Measurements from ENCODE around the gene GRB7.
"Not testable (repeated sequence)": the region's sequence is repeated elsewhere in the genome, so short reads cannot be mapped to it uniquely, and the experiment has no call there.

GRB7 gene

GRCh38 chr17:39709319-39709997, 28.3 kb upstream of the GRB7 start:
- DNase-seq (ENCODE audit: low read depth in 1 of 2, low spot score in 1 of 2): no peak

DNA sequence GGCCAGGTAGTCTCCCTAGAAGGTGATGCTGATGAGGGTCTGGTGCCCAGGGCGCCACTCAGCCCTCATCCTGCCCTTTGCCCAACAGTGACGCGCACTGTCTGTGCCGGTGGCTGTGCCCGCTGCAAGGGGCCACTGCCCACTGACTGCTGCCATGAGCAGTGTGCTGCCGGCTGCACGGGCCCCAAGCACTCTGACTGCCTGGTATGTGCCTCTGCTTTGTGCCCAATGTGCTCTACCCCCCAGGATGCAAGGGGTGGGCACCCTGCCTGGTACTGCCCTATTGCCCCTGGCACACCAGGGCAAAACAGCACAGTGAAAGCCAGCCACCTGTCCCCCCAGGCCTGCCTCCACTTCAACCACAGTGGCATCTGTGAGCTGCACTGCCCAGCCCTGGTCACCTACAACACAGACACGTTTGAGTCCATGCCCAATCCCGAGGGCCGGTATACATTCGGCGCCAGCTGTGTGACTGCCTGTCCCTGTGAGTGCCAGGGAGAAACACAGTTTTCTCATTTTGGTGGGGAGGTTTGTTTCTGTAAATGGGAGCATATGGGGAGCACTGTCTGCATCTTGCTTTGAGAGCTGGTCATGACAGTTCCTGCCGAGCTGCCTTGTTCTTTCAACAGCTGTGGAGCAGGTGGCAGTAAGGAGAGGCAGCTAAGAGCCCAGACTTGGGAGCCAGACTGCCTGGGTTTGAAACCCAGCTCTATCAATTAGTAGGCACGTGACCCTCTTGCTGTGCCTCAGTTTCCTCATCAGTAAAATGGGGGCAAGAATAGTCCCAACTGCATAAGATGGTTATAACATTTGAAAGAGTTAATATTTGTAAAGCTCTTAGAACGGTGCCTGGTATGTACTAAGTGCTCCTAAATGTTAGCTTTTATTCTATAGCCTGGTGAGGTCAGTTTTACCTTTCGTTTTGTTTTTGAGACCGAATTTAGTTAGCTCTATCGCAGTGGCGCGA, 27.5 kb upstream of the GRB7 start:
- DNase-seq (ENCODE audit: low read depth in 1 of 2, low spot score in 1 of 2): no peak

GRCh38 chr17:39711071-39711470, 26.7 kb upstream of the GRB7 start:
- not testable (repeated sequence) for DNase-seq (ENCODE audit: low read depth in 1 of 2, low spot score in 1 of 2)

- DNase-seq (ENCODE audit: low read depth in 1 of 2, low spot score in 1 of 2): no peak
Observed at GRCh38 chr17:39711851-39712250, 25.9 kb upstream of the GRB7 start.

DNA sequence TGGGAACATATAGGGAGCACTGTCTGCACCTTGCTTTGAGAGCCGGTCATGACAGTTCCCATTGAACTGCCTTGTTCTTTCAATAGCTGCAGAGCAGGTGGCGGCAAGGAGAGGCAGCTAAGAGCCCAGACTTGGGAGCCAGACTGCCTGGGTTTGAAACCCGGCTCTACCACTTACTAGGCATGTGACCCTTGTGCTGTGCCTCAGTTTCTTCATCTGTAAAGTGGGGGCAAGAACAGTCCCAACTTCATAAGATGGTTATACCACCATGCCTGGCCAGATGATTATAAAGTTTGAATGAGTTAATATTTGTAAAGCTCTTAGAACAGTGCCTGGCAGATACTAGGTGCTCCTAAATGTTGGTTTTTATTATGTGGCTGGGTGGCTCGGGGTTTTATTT, 23.5 kb upstream of the GRB7 start:
- no peak for DNase-seq (ENCODE audit: low read depth in 1 of 2, low spot score in 1 of 2)

- DNase-seq (ENCODE audit: low read depth in 1 of 2, low spot score in 1 of 2): no peak
Observed at GRCh38 chr17:39715375-39716072, 22.2 kb upstream of the GRB7 start.

- no peak for DNase-seq (ENCODE audit: low read depth in 1 of 2, low spot score in 1 of 2)
Observed at GRCh38 chr17:39716073-39716818, 21.5 kb upstream of the GRB7 start.

GRCh38 chr17:39716879-39717536, 20.7 kb upstream of the GRB7 start:
- no peak for DNase-seq (ENCODE audit: low read depth in 1 of 2, low spot score in 1 of 2)

GRCh38 chr17:39717660-39718059, 20.1 kb upstream of the GRB7 start:
- DNase-seq (ENCODE audit: low read depth in 1 of 2, low spot score in 1 of 2): no peak

- DNase-seq (ENCODE audit: low read depth in 1 of 2, low spot score in 1 of 2): no peak
Observed at GRCh38 chr17:39719563-39720355, 18.0 kb upstream of the GRB7 start.

- DNase-seq (ENCODE audit: low read depth in 1 of 2, low spot score in 1 of 2): no peak
Observed at GRCh38 chr17:39722104-39722503, 15.6 kb upstream of the GRB7 start.

GRCh38 chr17:39722965-39723848, 14.5 kb upstream of the GRB7 start:
- no peak for DNase-seq (ENCODE audit: low read depth in 1 of 2, low spot score in 1 of 2)

DNA sequence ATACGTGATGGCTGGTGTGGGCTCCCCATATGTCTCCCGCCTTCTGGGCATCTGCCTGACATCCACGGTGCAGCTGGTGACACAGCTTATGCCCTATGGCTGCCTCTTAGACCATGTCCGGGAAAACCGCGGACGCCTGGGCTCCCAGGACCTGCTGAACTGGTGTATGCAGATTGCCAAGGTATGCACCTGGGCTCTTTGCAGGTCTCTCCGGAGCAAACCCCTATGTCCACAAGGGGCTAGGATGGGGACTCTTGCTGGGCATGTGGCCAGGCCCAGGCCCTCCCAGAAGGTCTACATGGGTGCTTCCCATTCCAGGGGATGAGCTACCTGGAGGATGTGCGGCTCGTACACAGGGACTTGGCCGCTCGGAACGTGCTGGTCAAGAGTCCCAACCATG, 13.0 kb upstream of the GRB7 start:
- no peak for DNase-seq (ENCODE audit: low read depth in 1 of 2, low spot score in 1 of 2)

DNA sequence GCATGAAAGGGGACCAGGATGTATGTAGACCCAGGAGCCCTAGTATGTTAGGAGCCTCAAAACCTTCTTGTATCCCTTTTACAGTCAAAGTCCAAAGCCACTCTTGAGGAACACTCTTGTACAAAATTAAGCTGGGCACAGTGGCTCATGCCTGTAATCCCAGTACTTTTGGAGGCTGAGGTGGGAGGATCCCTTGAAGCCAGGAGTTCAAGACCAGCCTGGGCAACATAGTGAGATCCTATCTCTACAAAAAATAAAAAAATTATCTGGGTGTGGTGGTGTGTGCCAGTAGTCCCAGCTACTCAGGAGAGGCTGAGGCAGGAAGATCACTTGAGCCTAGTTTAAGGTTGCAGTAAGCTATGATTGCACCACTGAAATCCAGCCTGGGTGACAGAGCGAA, 11.8 kb upstream of the GRB7 start:
- DNase-seq (ENCODE audit: low read depth in 1 of 2, low spot score in 1 of 2): not testable (repeated sequence)

DNA sequence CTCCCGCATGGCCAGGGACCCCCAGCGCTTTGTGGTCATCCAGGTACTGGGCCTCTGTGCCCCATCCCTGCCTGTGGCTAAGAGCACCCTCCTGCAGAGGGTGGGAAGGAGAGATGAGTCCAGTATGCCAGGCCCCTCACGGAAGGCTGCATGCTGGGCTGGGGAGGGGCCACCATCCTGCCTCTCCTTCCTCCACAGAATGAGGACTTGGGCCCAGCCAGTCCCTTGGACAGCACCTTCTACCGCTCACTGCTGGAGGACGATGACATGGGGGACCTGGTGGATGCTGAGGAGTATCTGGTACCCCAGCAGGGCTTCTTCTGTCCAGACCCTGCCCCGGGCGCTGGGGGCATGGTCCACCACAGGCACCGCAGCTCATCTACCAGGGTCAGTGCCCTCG, 11.1 kb upstream of the GRB7 start:
- DNase-seq (ENCODE audit: low read depth in 1 of 2, low spot score in 1 of 2): no peak

- DNase-seq (ENCODE audit: low read depth in 1 of 2, low spot score in 1 of 2): no peak
Observed at GRCh38 chr17:39727556-39727955, 10.2 kb upstream of the GRB7 start.

GRCh38 chr17:39729280-39729851, 8.4 kb upstream of the GRB7 start:
- no peak for DNase-seq (ENCODE audit: low read depth in 1 of 2, low spot score in 1 of 2)
